DMS53 treated with DMSO at 0.1 percent for 48 hours (cell line): ENCODE results near the gene INPP5B.

Experiments used
- DNase-seq: peaks from one replicate; lab custom pipeline; 2025; ENCODE audit not compliant: unreplicated experiment; lab: John Stamatoyannopoulos, UW

Gene INPP5B

DNA sequence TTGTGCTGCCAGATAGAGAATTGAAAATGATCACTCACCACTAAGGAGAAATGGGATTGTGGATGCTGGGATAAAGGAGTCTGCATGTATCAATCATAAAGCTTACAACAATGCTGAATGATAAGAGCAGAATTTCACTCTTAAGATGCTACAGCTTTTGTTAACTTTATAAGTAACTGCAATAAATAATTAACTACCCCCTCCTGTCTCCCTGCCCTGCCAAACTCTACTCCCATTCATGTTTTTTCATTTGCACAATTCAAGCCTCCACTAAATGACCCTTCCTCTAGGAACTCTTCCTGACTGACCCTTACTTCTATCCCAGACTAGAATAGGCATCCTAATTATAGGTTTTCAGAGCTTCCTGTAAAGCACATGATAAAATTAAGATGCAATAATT lies 102.3 kb downstream of the INPP5B start:
- no peak for DNase-seq

DNA sequence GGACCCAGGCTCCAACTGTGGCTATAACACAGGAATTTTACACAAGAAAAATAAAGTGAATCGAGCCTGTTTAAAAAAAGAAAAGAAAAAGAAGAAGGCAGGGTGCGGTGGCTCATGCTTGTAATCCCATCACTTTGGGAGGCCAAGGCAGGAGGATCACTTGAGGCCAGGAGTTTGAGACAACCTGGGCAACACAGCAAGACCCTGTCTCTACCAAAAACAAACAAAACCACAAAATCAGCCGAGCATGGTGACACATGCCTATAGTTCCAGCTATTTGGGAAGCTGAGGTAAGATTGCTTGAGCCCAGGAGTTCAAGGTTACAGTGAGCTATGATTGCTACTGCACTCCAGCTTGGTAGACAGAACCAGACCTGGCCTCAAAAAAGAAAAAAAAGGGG lies 105.2 kb downstream of the INPP5B start:
- no peak for DNase-seq

DNA sequence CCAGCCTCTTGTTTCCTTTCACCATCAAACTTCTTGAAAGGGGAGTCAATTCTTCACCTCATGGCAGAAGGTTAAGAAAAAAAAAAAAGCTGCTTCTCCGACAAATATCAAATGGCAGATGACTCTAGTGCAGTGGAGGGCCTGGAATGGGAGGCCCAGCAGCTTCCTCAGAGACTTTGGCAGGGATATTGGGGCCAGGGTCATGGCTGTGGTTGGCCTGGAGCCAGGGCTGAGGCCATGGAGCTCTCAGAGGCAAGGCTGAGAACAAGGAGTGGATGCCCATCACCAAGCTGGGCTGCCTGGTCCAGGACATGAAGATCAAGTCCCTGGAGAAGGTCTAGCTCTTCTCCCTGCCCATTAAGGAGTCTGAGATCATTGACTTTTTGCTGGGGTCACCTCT lies 106.1 kb downstream of the INPP5B start:
- DNase-seq: no peak

DNA sequence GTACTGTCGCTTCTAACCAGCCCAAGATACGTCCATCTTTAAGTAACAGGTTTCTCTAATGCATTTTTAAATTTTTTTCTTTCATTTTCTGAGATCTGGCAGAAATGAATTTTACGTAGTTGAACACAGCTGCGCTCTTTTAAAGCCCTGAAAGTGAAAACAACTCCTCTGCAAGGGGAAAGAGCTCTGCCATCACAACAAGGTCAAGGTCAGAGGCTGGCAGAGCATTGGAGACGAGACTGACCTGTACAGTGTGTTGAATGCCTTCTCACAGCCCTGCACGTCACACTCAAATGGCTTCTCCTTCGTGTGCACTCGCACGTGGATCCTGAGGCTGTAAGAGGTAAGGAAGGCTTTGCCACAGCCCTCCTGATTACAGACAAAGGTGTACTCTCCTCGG lies 107.2 kb downstream of the INPP5B start:
- DNase-seq: no peak

DNA sequence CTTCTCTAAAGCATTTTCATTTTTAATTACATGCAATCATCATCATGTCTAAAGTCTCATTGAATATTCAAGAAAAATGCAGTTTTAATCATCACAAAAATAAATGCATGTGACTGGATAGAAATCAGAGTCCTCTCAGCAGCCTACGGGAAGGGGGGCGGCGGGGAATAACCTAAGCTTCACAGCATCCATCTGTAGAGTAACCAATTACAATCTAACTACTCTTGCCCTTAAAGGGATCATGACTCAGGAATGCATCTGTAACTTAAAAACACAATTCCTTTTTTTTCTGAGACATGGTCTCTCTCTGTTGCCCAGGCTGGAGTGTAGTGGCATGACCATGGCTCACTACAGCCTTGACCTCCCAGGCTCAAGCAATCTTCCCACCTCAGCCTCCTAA lies 110.1 kb downstream of the INPP5B start:
- no peak for DNase-seq

DNA sequence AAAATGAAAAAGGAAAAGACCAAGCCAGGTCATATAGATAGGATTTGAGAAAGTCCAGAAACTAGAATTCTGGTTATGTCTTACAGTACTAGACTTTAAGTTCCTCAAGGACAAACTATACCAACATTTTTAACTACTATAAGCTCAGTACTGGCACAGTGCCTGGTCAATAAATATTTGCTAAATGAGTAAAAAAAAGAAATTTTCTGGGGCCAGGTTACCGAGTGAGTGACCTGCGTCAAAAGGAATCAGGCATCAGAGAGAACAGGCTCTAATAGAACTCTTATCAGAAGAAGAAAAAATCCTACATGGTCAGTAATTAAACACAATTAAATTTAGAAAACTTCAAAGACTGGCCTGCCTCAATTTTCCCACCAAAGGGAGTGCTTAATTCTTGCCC lies 115.0 kb downstream of the INPP5B start:
- DNase-seq: no peak

DNA sequence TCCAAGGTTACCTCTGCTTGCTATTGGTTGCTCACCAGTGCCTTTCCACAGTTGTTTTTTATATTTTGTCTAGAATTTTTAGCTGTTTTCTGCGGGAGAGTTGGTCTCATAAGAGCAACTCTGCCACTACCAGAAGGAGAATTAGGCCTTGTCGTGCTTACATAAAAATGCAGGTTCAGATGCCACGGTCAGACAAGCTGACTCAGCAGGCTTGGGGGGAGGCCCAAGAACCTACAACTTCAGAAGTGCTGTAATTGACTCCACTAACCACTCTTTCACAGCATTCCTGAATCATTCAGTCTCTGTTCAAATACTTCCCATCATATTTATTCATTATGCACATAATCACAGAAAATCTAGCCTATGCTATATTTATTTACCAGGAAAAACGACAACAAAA lies 115.7 kb downstream of the INPP5B start:
- no peak for DNase-seq

DNA sequence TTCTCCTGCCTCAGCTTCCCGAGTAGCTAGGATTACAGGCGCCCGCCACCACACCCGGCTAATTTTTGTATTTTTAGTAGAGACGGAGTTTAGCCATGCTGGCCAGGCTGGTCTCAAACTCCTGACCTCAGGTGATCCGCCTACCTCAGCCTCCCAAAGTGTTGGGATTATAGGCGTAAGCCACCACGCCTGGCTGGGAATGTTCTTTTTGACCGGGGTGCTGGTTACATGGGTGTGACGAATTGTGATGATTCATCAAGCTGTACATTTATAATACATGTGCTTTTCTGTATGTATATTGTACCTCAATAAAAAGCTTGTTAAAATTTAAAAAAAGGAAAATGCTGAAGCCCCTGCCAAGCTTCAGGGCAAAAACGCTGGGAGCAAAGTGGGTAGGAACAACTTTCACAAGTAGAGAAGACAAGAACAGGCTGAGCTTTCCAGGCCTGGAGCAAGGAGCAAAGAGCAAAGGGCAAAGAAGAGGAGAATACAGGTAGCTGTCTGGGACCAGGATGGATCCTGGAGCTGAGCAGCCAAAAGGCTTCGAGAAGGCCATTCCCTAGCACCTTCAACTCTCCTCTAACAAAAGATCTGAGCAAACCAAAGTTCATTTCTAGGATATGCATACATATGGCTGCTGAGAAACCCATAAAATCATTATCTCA lies 118.3 kb downstream of the INPP5B start:
- DNase-seq: no peak

DNA sequence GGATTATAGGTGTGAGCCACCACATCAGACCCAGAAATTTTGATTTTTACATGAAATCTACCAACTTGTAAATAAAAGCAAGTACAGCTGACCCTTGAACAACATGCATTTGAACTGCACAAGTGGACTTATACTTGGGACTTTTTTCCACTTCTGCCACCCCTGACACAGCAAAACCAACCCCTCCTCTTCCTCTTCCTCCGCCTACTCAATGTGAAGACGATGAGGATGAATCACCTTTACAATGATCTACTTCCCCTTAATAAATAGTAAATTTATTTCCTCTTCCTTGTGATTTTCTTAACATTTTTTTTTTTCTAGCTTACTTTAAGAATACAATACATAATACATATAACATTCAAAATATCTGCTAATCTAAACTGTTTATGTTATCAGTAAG lies 121.3 kb downstream of the INPP5B start:
- DNase-seq: no peak

DNA sequence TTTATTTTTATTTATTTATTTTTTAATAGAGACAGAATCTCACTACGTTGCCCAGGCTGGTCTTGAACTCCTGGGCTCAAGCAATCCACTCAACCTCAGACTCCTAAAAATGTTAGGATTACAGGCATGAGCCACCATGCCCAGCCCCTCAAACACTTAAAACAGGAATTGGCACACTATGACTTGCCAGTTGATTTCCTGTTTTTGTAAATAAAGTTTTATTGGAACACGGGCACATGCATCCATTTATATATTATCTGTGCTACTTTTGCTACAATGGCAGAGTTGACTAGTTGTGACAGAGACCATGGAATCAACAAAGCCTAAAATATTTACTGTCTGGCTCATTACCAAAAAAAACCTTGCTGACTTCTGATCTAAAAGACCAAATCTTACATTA lies 122.9 kb downstream of the INPP5B start:
- DNase-seq: no peak

DNA sequence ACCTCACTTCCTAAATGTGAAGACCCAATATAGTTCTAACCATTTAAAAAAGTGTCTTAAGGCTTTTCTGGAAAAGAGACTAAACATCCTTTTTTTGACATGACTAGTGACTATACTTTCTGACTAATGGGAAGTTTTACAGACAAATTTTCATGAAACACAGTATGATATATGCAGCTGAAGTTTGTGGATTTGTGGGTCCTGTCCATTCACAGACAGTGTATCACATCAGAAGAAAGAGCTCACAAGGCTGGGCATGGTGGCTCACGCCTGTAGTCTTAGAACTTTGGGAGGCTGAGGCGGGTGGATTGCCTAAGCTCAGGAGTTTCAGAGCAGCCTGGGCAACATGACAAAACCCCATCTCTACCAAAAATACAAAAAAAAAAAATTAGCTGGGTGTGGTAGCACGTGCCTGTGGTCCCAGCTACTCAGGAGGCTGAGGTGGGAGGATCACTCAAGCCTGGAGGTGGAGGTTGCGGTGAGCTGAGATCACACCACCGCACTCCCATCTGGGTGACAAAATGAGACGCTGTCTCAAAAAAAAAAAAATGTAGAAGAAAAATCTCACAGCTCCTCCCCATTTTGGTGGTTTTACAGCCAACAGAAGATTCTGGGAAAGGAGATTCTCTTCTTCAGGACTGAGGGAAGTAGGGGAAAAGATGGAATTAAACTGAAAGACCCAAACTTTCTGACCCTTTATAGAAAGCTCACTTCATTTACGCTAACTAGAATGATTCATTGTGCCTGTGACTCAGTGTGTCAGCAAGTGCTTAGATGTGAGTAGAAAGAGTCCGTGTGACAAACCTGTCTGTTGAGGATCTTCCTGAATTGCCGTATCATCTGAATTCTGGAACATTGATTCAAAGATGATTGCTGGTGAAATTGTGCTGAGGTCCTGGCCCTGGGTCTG lies 123.7 kb downstream of the INPP5B start:
- DNase-seq: no peak

DNA sequence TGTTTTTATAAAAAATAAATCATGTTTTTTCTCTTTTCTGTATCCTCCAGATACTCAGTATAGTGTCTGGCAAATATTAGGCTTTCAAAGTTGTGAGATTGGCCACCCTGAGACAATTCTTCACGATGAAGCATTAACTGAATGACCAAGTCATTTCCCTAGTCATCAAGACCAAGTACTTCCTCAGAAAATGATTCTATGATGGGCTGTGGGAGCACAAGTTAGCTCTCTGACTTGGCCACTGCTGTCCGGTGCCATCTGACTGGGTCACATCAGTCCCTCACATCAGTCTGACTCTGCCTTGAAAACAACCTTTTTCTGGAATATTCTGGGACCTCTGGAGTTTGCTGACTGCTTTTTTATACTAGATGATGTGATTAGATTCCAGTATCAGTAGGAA lies 125.4 kb downstream of the INPP5B start:
- DNase-seq: no peak

DNA sequence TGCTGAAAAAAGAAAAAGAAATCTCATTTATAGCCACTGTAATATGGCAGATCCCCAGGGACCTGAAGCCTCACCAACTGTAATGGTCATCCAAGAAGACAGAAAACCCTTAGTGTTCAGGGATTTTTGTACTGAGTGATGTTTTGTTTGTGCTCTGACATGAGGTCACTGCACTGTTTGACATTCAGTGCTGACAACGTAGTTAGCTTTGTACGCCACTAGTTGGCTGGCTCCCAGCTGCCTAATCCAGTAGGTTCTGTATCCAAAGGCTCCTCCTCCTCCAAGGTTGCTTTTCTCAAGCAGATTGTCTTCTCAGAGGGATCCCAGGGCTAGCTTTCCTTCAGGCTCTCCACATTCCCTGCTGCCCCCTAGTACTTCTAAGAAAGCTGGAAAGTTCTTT lies 129.4 kb downstream of the INPP5B start:
- DNase-seq: no peak

DNA sequence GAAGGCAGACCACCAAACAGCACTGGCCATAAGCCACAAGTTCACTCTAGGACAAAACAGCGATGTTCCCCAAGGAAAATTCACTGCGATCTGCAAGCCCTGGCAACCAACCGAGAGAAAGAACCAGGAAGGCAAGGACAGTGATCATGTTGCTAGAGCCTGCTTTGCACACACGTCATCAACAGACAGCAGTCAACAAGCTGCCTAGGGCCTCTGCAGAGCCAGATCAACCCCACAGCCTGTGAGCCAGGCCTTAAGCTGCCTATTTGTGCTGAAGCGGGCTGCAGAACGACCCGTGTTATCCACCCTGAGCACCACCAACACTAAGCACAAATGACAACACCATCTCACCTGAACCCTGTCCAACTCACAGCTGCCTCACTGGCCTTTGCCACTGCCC lies 132.6 kb downstream of the INPP5B start:
- DNase-seq: no peak

DNA sequence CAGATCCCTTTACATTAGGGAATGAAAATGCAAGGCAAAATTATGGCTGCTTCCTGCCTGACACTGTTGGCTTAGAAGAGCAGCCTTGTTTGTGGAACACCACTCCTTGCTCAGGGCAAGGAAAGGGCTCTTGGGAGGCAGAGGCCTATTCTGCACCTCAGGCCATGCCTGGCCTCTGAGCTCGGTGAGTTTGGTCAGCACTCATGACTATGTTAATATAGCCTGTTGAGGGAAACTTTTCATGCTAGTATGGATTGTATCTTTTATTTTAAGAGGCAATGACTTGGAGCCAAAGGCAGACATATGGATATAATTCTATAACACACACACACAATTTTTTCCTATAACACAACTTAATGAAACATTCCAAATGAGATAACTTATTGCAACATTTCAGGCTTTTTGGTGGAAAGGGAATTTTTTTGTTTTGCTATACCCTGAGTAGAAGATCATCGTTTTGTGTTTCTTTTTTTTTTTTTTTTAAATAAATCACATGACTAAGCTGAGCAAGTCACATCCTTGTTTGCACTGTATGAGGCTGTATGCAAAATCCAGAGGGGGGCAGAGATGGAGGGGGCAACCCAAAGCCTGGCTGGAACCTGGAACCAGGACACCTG lies 133.2 kb downstream of the INPP5B start:
- DNase-seq: no peak

DNA sequence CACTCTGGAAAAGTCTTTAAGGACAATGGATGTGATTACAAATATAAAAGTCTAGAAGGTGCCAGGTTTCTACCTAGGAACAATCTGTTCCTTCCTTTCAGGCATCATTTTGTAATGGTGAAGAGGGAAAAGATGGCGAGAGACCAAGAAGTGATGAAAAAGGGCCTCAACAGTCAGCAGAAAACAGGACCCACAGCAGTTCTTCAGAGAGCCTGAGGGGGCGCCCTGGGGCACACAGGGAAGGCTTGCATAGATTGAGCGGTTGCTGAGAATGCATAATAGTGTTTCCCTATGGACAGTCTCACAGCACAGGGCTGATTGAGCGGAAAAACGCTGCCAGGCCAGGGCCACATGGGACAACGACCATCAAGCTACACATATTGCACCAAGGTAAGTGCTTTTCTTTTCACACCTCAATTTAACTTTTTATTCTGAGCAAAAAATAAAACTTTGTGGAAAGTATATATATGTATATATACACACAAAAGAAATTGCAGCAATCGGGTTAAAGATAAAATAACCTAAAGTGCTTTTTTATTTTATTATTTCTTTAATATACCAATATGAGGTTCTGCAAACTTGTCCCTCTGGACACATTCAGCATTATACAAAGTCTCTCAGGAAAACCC lies 135.7 kb downstream of the INPP5B start:
- DNase-seq: peak; percentile 83
